SU-DHL-6 (cell line): ENCODE data around the gene C12orf56.
"Not testable (repeated sequence)": the region's sequence is repeated elsewhere in the genome, so short reads cannot be mapped to it uniquely, and the experiment has no call there.

Experiments used
- H2AFZ ChIP-seq: fragments of 200-600 bp; sonication (generic); 2 replicates; pipeline ENCODE4 v1.6.1; 2014; ENCODE audit warnings: low read depth, mild to moderate bottlenecking, moderate library complexity, mixed read lengths, antibody characterized with exemption, low read length; ENCODE audit not compliant: severe bottlenecking
- H3F3A ChIP-seq: fragments of 200-600 bp; shearing (Covaris generic); 2 replicates; pipeline ENCODE4 v1.6.0; 2016; ENCODE audit warnings: antibody characterized with exemption, mild to moderate bottlenecking; ENCODE audit not compliant: insufficient read depth
- H3K27ac ChIP-seq: fragments of 200-600 bp; sonication (generic); 2 replicates; pipeline ENCODE4 v1.5.1; 2016; ENCODE audit warnings: low read depth, mild to moderate bottlenecking, low read length, moderate library complexity, mixed read lengths
- H3K27me3 ChIP-seq: fragments of 200-600 bp; sonication (generic), shearing (Covaris generic); 2 replicates; pipeline ENCODE4 v1.6.0; 2014; ENCODE audit warnings: mild to moderate bottlenecking, low read length
- H3K36me3 ChIP-seq: fragments of 200-600 bp; sonication (generic); 2 replicates; pipeline ENCODE4 v1.6.1; 2014; ENCODE audit warnings: mild to moderate bottlenecking, low read length, mixed read lengths
- H3K4me2 ChIP-seq: fragments of 300-600, 200-600 bp; shearing (Covaris generic), sonication (generic); 2 replicates; pipeline ENCODE4 v1.6.0; 2014; ENCODE audit warnings: low read length, low read depth, mild to moderate bottlenecking; ENCODE audit not compliant: poor library complexity, severe bottlenecking
- H3K4me3 ChIP-seq: fragments of 200-600 bp; sonication (generic); 2 replicates; pipeline ENCODE4 v1.5.1; 2014; ENCODE audit warnings: antibody characterized with exemption, low read length, mild to moderate bottlenecking, mixed read lengths; ENCODE audit not compliant: insufficient read depth, poor library complexity, severe bottlenecking
- H3K79me2 ChIP-seq: fragments of 200-600 bp; sonication (generic); 2 replicates; pipeline ENCODE4 v1.6.1; 2014; ENCODE audit warnings: mild to moderate bottlenecking, low read length, moderate library complexity; ENCODE audit not compliant: insufficient read depth
- H3K9ac ChIP-seq: fragments of 200-600 bp; sonication (generic); 2 replicates; pipeline ENCODE4 v1.7.0; 2014; ENCODE audit warnings: mild to moderate bottlenecking, low read length
- H3K9me2 ChIP-seq: fragments of 200-600 bp; sonication (generic); replicated peaks from 2 replicates; pipeline ENCODE4 v1.6.1; 2014; ENCODE audit warnings: low read length; ENCODE audit not compliant: insufficient read depth
- H3K9me3 ChIP-seq: fragments of 200-600 bp; sonication (generic); 2 replicates; pipeline ENCODE4 v1.6.1; 2014; ENCODE audit warnings: low read length, mixed read lengths; ENCODE audit not compliant: insufficient read depth
- H4K20me1 ChIP-seq: fragments of 200-600 bp; sonication (generic); 2 replicates; pipeline ENCODE4 v1.6.1; 2014; ENCODE audit warnings: low read depth, mild to moderate bottlenecking, antibody characterized with exemption, low read length, moderate library complexity, mixed read lengths
- CTCF ChIP-seq: fragments of 200-600 bp; sonication (generic); IDR thresholded peaks from one replicate; pipeline ENCODE4 v1.5.1; 2017; ENCODE audit warnings: antibody characterized with exemption, mild to moderate bottlenecking, low read length, moderate library complexity; ENCODE audit not compliant: insufficient read depth, poor library complexity, severe bottlenecking
- EZH2phosphoT487 ChIP-seq: fragments of 200-600 bp; sonication (generic), shearing (Covaris generic); conservative IDR thresholded peaks from 2 replicates; pipeline ENCODE4 v1.6.1; 2018; ENCODE audit warnings: mild to moderate bottlenecking, antibody characterized with exemption, low read length, moderate library complexity, mixed read lengths

The C12orf56 gene

GRCh38 chr12:64219145-64219544, 171.4 kb downstream of the C12orf56 start:
- no peaks in the 10 kb centered on the region for H4K20me1 ChIP-seq
- H3K9me2 ChIP-seq: no peaks in the 10 kb centered on the region
- H3K4me2 ChIP-seq: peak overlapping the region; percentile 86
- peaks cover 20% of the 10 kb centered on the region; the same call in 1 of the 2 replicates for H3K79me2 ChIP-seq
- H3K9ac ChIP-seq: no peak overlapping the region
- H3K4me3 ChIP-seq: no peak overlapping the region
- no peaks in the 10 kb centered on the region for H3F3A ChIP-seq
- TF ChIP-seq EZH2phosphoT487 (no peak), CTCF (no peak)
- no peaks in the 10 kb centered on the region for H3K9me3 ChIP-seq
- H3K27me3 ChIP-seq: no peaks in the 10 kb centered on the region
- 0 out of 2 replicates have a peak, but pooled peaks cover 2% of the 10 kb centered on the region for H3K36me3 ChIP-seq
- H3K27ac ChIP-seq: no peak overlapping the region
- no peak overlapping the region for H2AFZ ChIP-seq

- H4K20me1 ChIP-seq: no peaks in the 10 kb centered on the region
These were observed 172.0 kb downstream of the C12orf56 start for GRCh38 chr12:64218597-64218996.

GRCh38 chr12:64217643-64218042, 172.9 kb downstream of the C12orf56 start:
- not testable (repeated sequence) for H4K20me1 ChIP-seq, H3K27ac ChIP-seq, H3K27me3 ChIP-seq, H3K36me3 ChIP-seq, H3K4me3 ChIP-seq, H3K9me3 ChIP-seq, H3K4me2 ChIP-seq, H3K9ac ChIP-seq, H3F3A ChIP-seq, H2AFZ ChIP-seq, H3K9me2 ChIP-seq
- H3K79me2 ChIP-seq: peaks cover 20% of the 10 kb centered on the region; the same call in 1 of the 2 replicates

More at GRCh38 chr12:64218597-64218996, 172.0 kb downstream of the C12orf56 start:
- Histone ChIP-seq H3K9me2 (no peaks in the 10 kb centered on the region), H3K9me3 (no peaks in the 10 kb centered on the region), H3K4me3 (no peak overlapping the region), H3K79me2 (peaks cover 20% of the 10 kb centered on the region; the same call in 1 of the 2 replicates), H3K9ac (no peak overlapping the region), H3K27me3 (no peaks in the 10 kb centered on the region), H3K27ac (no peak overlapping the region), H2AFZ (no peak overlapping the region), H3K4me2 (no peak overlapping the region), H3F3A (0 out of 2 replicates have a peak, but pooled peaks cover 2% of the 10 kb centered on the region), H3K36me3 (peaks cover 2% of the 10 kb centered on the region; the same call in 1 of the 2 replicates)
- no peak for TF ChIP-seq EZH2phosphoT487
- no peak for TF ChIP-seq CTCF

GRCh38 chr12:64216239-64216638, 174.3 kb downstream of the C12orf56 start:
- Histone ChIP-seq H3F3A (0 out of 2 replicates have a peak, but pooled peaks cover 12% of the 10 kb centered on the region), H2AFZ (no peak overlapping the region), H3K4me2 (no peak overlapping the region), H3K9ac (no peak overlapping the region), H3K27me3 (no peaks in the 10 kb centered on the region), H3K9me3 (no peaks in the 10 kb centered on the region), H3K27ac (no peak overlapping the region), H3K9me2 (no peaks in the 10 kb centered on the region), H3K4me3 (no peak overlapping the region), H3K79me2 (peaks cover 13% of the 10 kb centered on the region; the same call in 1 of the 2 replicates), H4K20me1 (no peaks in the 10 kb centered on the region), H3K36me3 (peaks cover 17% of the 10 kb centered on the region)
- TF ChIP-seq EZH2phosphoT487: no peak
- TF ChIP-seq CTCF: no peak
